B cell (primary cell): ENCODE results near the gene HDGFL2. TPM values are rescaled to one million over a fixed set of nuclear protein-coding genes. Genes with fewer than 3 reads are reported as not detected.
"Not testable (repeated sequence)": the region's sequence is repeated elsewhere in the genome, so short reads cannot be mapped to it uniquely, and the experiment has no call there.

Experiments used
- ATAC-seq: fragments of 200-7000 bp; cut with Tn5 transposase; one replicate; pipeline ENCODE4 v1.10.0; 2021; ENCODE audit warnings: low read depth, mild to moderate bottlenecking, moderate number of reproducible peaks, moderate library complexity
- CTCF ChIA-PET: fragments of 350-600 bp; sonication (Branson Sonifier 250); formaldehyde crosslinking; loops from one replicate; lab custom pipeline; 2021; ENCODE audit warnings: antibody characterized with exemption, inconsistent platforms; lab: Charles Lee
- POLR2A ChIA-PET: fragments of 350-600 bp; sonication (Branson Sonifier 250); formaldehyde crosslinking; loops from one replicate; lab custom pipeline; 2021; ENCODE audit warnings: antibody characterized with exemption; lab: Charles Lee
- DNase-seq: peaks from one replicate; pipeline ENCODE4 v3.0.0; 2013
- H2AFZ ChIP-seq: 2 replicates; pipeline ENCODE4 v1.6.1; 2012; ENCODE audit warnings: mild to moderate bottlenecking, low read depth, low read length; ENCODE audit not compliant: insufficient read depth, poor library complexity, severe bottlenecking
- H3K27ac ChIP-seq, 2 donors: 1 replicate in 1 of 2; 2 replicates in 1 of 2; pipeline ENCODE4 v1.5.1; 2012 to 2013; ENCODE audit warnings: low read length in 2 of 2, mild to moderate bottlenecking in 2 of 2, moderate library complexity in 1 of 2
- H3K27me3 ChIP-seq, 4 experiments: fragments of 200-600 bp in 1 of 4; sonication (generic) in 1 of 4; replicated peaks in 1 of 4; 1 replicate in 2 of 4; 2 replicates in 2 of 4; pipeline versions ENCODE4 v1.6.1 to v1.7.0; 2013 to 2016; ENCODE audit warnings: low read length in 3 of 4, mild to moderate bottlenecking in 2 of 4, mixed read lengths in 1 of 4, moderate library complexity in 1 of 4; ENCODE audit not compliant: insufficient read depth in 4 of 4, control insufficient read depth in 3 of 4; ENCODE audit errors: control extremely low read depth in 1 of 4
- H3K36me3 ChIP-seq, 2 experiments: replicated peaks in 1 of 2; 1 replicate in 1 of 2; 2 replicates in 1 of 2; pipeline versions ENCODE4 v1.6.1 to v1.7.1; 2013; ENCODE audit warnings: low read length in 1 of 2; ENCODE audit not compliant: insufficient read depth in 2 of 2, control insufficient read depth in 1 of 2; ENCODE audit errors: control extremely low read depth in 1 of 2, extremely low read depth in 1 of 2
- H3K4me1 ChIP-seq, 2 donors: fragments of 200-600 bp in 1 of 2; sonication (generic) in 1 of 2; 1 replicate in 1 of 2; 2 replicates in 1 of 2; pipeline versions ENCODE4 v1.5.1 to v1.6.1; 2013 to 2017; ENCODE audit warnings: low read length in 2 of 2; ENCODE audit not compliant: control insufficient read depth in 2 of 2, insufficient read depth in 2 of 2
- H3K4me2 ChIP-seq: replicated peaks from 2 replicates; pipeline ENCODE3; 2012; ENCODE audit warnings: mild to moderate bottlenecking, low read depth, low read length; ENCODE audit not compliant: poor library complexity, severe bottlenecking
- H3K4me3 ChIP-seq, 5 experiments: fragments of 200-600 bp in 1 of 5; sonication (generic) in 1 of 5; 1 replicate in 3 of 5; 2 replicates in 2 of 5; pipeline versions ENCODE4 v1.5.1 to v1.7.0; 2011 to 2016; ENCODE audit warnings: low read length in 4 of 5, mild to moderate bottlenecking in 4 of 5, low read depth in 2 of 5, control low read depth in 1 of 5, moderate library complexity in 1 of 5; ENCODE audit not compliant: insufficient read depth in 1 of 5; ENCODE audit errors: control extremely low read depth in 1 of 5, extremely low read depth in 1 of 5
- H3K79me2 ChIP-seq: fragments of 200-600 bp; sonication (generic); one replicate; pipeline ENCODE4 v1.6.0; 2016; ENCODE audit warnings: low read length; ENCODE audit not compliant: control insufficient read depth, insufficient read depth
- H3K9ac ChIP-seq: fragments of 200-600 bp; sonication (generic); 2 replicates; pipeline ENCODE4 v1.6.1; 2017; ENCODE audit warnings: mild to moderate bottlenecking, low read length, moderate library complexity
- H3K9me3 ChIP-seq, 3 donors: one replicate each; pipeline versions ENCODE4 v1.6.1 to v1.7.1; 2013; ENCODE audit warnings: low read length in 2 of 3; ENCODE audit not compliant: control insufficient read depth in 2 of 3, insufficient read depth in 1 of 3; ENCODE audit errors: control extremely low read depth in 1 of 3
- H4K20me1 ChIP-seq: 2 replicates; pipeline ENCODE4 v1.6.0; 2012; ENCODE audit warnings: mild to moderate bottlenecking, low read length; ENCODE audit not compliant: insufficient read depth, control insufficient read depth, poor library complexity, severe bottlenecking
- H3K27ac Mint-ChIP-seq: one replicate; pipeline ENCODE4 v1.8.0; 2021; ENCODE audit warnings: mixed read lengths
- H3K27me3 Mint-ChIP-seq: one replicate; pipeline ENCODE4 v1.8.0; 2021; ENCODE audit warnings: mixed read lengths
- H3K4me1 Mint-ChIP-seq: one replicate; pipeline ENCODE4 v1.8.0; 2021; ENCODE audit warnings: mixed read lengths
- H3K4me3 Mint-ChIP-seq: one replicate; pipeline ENCODE4 v1.8.0; 2021; ENCODE audit warnings: mixed read lengths
- H3K9me3 Mint-ChIP-seq: one replicate; pipeline ENCODE4 v1.8.0; 2022; ENCODE audit warnings: mixed read lengths; ENCODE audit not compliant: insufficient read depth
- EZH2 ChIP-seq: IDR thresholded peaks from 2 replicates; pipeline ENCODE4 v1.6.1; 2012; ENCODE audit warnings: borderline replicate concordance, low read depth, mild to moderate bottlenecking, moderate library complexity, low read length; ENCODE audit not compliant: insufficient read depth, poor library complexity, severe bottlenecking
- WGBS: methylation state at CpG from one replicate; pipeline ENCODE4 v1.1.5; 2013; ENCODE audit warnings: missing lambda C conversion rate; ENCODE audit not compliant: insufficient coverage; 5-methylcytosine and 5-hydroxymethylcytosine counted together
- intact Hi-C: fragments of 100-400 bp; cut with micrococcal nuclease; formaldehyde crosslinking; loops from one replicate; pipeline ENCODE4 v1.10.0; 2022
- polyA plus RNA-seq: library from polyadenylated mRNA; depleted of rRNA; stranded (reverse); fragments of >200 nt; gene quantifications from 2 replicates; pipeline ENCODE4 v1.2.3, GENCODE V29; 2012
- total RNA-seq, 2 donors: library from RNA; stranded (reverse); fragments of 120-200 nt in 1 of 2; gene quantifications; 1 replicate in 1 of 2; 2 replicates in 1 of 2; pipeline versions ENCODE4 v1.2.3 to v1.2.4, GENCODE V29; 2013 to 2022
- TF ChIP-seq, protein P1 (sequence below): fragments of 200-600 bp; IDR thresholded peaks from one replicate; pipeline ENCODE4 v1.8.0; 2022; ENCODE audit warnings: antibody characterized with exemption, mild to moderate bottlenecking

The HDGFL2 gene
- total and polyA plus RNA-seq, 2 donors (not counting 1 experiment from before 2014, with no cell fraction given): 18.4 to 49.9 TPM

DNA sequence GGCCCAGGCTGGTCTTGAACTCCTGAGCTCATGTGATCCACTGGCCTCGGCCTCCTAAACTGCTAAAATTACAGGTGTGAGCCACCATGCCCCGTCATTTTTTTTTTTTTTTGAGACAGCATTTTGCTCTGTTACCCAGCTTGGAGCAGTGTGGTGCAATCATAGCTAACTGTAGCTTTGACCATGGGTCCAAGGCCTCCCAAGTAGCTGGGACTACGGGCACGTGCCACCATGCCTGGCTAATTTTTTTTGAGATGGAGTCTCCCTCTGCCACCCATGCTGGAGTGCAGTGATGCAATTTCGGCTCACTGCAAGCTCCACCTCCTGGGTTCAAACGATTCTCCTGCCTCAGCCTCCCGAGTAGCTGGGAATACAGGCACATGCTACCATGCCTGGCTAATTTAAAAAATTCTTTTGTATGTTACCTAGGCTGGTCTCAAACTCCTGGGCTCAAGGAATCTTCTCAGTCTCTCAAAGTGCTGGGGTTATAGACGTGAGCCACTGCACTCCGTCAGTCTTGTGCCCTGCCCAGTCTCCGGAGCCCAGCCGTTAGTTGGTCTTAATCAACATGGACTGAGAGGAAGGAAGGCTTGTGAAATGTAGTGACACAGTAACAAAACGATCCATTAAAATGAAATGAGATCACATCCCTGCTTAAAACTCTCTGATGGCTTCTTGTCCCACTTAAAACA, 69.2 kb downstream of the HDGFL2 start:
- ATAC-seq: no peak
- TF ChIP-seq, protein P1, sequence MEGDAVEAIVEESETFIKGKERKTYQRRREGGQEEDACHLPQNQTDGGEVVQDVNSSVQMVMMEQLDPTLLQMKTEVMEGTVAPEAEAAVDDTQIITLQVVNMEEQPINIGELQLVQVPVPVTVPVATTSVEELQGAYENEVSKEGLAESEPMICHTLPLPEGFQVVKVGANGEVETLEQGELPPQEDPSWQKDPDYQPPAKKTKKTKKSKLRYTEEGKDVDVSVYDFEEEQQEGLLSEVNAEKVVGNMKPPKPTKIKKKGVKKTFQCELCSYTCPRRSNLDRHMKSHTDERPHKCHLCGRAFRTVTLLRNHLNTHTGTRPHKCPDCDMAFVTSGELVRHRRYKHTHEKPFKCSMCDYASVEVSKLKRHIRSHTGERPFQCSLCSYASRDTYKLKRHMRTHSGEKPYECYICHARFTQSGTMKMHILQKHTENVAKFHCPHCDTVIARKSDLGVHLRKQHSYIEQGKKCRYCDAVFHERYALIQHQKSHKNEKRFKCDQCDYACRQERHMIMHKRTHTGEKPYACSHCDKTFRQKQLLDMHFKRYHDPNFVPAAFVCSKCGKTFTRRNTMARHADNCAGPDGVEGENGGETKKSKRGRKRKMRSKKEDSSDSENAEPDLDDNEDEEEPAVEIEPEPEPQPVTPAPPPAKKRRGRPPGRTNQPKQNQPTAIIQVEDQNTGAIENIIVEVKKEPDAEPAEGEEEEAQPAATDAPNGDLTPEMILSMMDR: no peak
- TF ChIP-seq EZH2: no peak
- CTCF ChIA-PET: interaction anchor here (1.0 kb wide), 1 partner anchor 18 kb away, joined by 4 read pairs; no protein-coding TSS in a partner anchor

DNA sequence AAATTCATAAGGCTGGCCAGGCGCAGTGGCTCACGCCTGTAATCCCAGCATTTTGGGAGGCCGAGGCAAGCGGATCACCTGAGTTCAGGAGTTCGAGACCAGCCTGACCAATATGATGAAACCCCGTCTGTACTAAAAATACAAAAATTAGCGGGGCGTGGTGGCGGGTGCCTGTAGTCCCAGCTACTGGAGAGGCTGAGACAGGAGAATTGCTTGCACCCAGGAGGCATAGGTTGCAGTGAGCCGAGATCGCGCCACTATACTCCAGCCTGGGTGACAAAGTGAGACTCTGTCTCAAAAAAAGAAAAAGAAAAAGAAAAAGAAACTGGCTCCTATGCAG, 69.7 kb downstream of the HDGFL2 start:
- H3K9ac ChIP-seq, H3K9me3 Mint-ChIP-seq, ATAC-seq, DNase-seq, CTCF ChIA-PET, H2AFZ ChIP-seq, H3K4me2 ChIP-seq, H3K4me3 Mint-ChIP-seq, H3K79me2 ChIP-seq, H3K4me3 ChIP-seq, H3K27me3 Mint-ChIP-seq, H3K36me3 ChIP-seq, H3K27ac ChIP-seq, POLR2A ChIA-PET, H4K20me1 ChIP-seq, H3K27ac Mint-ChIP-seq, intact Hi-C loops: not testable (repeated sequence)
- Histone ChIP-seq H3K27me3 (peaks cover 0 to 20% (median 0%) of the 10 kb centered on the region in 4 experiments), H3K4me1 (peaks cover 11% of the 10 kb centered on the region in 2 donors), H3K9me3 (peaks cover 0 to 33% (median 0%) of the 10 kb centered on the region in 3 donors)
- 98% methylated on average over 10 of the region's 12 CpGs for WGBS
- H3K4me1 Mint-ChIP-seq: peaks cover 11% of the 10 kb centered on the region

More for the DNA sequence above, 69.2 kb downstream of the HDGFL2 start:
- peaks cover 0 to 20% (median 0%) of the 10 kb centered on the region in 4 experiments for H3K27me3 ChIP-seq
- Mint-ChIP-seq H3K27me3 (peaks cover 9% of the 10 kb centered on the region), H3K4me3 (no peak overlapping the region), H3K9me3 (no peaks in the 10 kb centered on the region), H3K4me1 (peaks cover 11% of the 10 kb centered on the region), H3K27ac (no peak overlapping the region)
- H3K27ac ChIP-seq: no peak overlapping the region
- no peak for DNase-seq
- intact Hi-C loops: no loop called here
- POLR2A ChIA-PET: interaction anchor here (0.6 kb wide), 1 partner anchor 1855 kb away, joined by 3 read pairs; no protein-coding TSS in a partner anchor
- no peaks in the 10 kb centered on the region for H3K79me2 ChIP-seq
- no peak overlapping the region for H2AFZ ChIP-seq
- no peak overlapping the region for H3K4me2 ChIP-seq
- 93% methylated on average over 10 of the region's 12 CpGs for WGBS
- H3K36me3 ChIP-seq: no peaks in the 10 kb centered on the region
- H3K9ac ChIP-seq: no peak overlapping the region
- no peak overlapping the region for H3K4me3 ChIP-seq
- no peaks in the 10 kb centered on the region for H4K20me1 ChIP-seq
- peaks cover 11% of the 10 kb centered on the region in 2 donors for H3K4me1 ChIP-seq
- H3K9me3 ChIP-seq: peaks cover 0 to 33% (median 0%) of the 10 kb centered on the region in 3 donors
